B cell (primary cell): ENCODE results near the gene OR2T8.

Source experiments
- EZH2 ChIP-seq: IDR thresholded peaks from 2 replicates; pipeline ENCODE4 v1.6.1; 2012; ENCODE audit warnings: borderline replicate concordance, low read depth, mild to moderate bottlenecking, moderate library complexity, low read length; ENCODE audit not compliant: insufficient read depth, poor library complexity, severe bottlenecking
- TF ChIP-seq, protein P1 (sequence below): fragments of 200-600 bp; IDR thresholded peaks from one replicate; pipeline ENCODE4 v1.8.0; 2022; ENCODE audit warnings: antibody characterized with exemption, mild to moderate bottlenecking

DNA sequence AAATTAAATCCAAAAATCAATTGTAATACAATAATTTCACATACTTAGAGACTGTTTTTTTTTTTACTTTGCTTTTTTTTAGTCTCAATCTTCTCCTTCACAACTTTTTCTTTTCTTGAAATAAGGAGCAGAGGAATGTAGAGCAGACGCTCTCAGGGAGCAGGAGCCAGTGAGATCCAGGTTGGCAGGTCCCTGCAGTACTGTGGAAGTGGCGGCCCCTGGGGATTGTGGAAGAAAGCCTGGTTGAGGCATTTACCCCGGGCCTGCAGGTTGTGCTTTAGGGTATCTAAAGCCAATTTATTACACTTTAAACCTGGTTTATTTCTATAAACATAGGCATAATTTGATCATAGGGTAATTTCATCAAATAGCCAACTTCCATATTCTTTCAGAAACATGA, 3.9 kb downstream of the OR2T8 start:
- TF ChIP-seq, protein P1, sequence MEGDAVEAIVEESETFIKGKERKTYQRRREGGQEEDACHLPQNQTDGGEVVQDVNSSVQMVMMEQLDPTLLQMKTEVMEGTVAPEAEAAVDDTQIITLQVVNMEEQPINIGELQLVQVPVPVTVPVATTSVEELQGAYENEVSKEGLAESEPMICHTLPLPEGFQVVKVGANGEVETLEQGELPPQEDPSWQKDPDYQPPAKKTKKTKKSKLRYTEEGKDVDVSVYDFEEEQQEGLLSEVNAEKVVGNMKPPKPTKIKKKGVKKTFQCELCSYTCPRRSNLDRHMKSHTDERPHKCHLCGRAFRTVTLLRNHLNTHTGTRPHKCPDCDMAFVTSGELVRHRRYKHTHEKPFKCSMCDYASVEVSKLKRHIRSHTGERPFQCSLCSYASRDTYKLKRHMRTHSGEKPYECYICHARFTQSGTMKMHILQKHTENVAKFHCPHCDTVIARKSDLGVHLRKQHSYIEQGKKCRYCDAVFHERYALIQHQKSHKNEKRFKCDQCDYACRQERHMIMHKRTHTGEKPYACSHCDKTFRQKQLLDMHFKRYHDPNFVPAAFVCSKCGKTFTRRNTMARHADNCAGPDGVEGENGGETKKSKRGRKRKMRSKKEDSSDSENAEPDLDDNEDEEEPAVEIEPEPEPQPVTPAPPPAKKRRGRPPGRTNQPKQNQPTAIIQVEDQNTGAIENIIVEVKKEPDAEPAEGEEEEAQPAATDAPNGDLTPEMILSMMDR: no peak
- no peak for TF ChIP-seq EZH2
